GM23248 (cell line): ENCODE results near the gene PLIN5.

Experiments
- EZH2 ChIP-seq: fragments of 200-600 bp; sonication (generic); IDR thresholded peaks from 2 replicates; pipeline ENCODE4 v1.6.1; 2018; ENCODE audit warnings: antibody characterized with exemption, mild to moderate bottlenecking; ENCODE audit not compliant: insufficient read depth, poor library complexity, severe bottlenecking
- EZH2phosphoT487 ChIP-seq: fragments of 200-600 bp; sonication (generic); IDR thresholded peaks from 2 replicates; pipeline ENCODE4 v1.6.1; 2018; ENCODE audit warnings: antibody characterized with exemption, moderate library complexity, mild to moderate bottlenecking, low read depth; ENCODE audit not compliant: insufficient read depth

GRCh38 chr19:4519172-4519496 lies 15.9 kb downstream of the PLIN5 start:
- TF ChIP-seq EZH2 (no peak), EZH2phosphoT487 (no peak)
